HG03520 (cell line): ENCODE measurements around the gene SEC14L1.
"Not testable (repeated sequence)": the region's sequence is repeated elsewhere in the genome, so short reads cannot be mapped to it uniquely, and the experiment has no call there.

ENCODE experiments used
- ATAC-seq: cut with Tn5 transposase; IDR thresholded peaks from one replicate; pipeline ENCODE4 v1.9.1; 2021; ENCODE audit warnings: mild to moderate bottlenecking, moderate library complexity; ENCODE audit not compliant: unreplicated experiment

The SEC14L1 gene

GRCh38 chr17:77140878-77141767 lies at the start of gene SEC14L1:
SEC14L1 (plus strand) TSS chr17:77140969; CDS start chr17:77143597, 2,628 bp downstream.
- ATAC-seq: peak; percentile 37

GRCh38 chr17:77092025-77092424 lies 48.7 kb upstream of the SEC14L1 start:
- ATAC-seq: no peak

DNA sequence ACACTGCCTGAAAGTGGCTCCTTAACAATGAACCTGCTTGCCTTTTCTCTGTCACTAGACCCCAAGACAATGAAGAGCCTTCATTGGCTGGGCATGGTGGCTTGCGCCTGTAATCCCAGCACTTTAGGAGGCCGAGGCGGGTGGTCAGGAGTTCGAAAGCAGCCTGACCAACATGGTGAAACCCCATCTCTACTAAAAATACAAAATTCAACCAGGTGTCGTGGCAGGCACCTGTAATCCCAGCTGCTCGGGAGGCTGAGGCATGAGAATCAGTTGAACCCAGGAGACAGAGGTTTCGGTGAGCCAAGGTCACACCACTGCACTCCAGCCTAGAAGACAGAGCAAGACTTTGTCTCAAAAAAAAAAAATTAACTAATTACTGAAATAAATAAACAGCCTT lies 45.3 kb upstream of the SEC14L1 start:
- no peak for ATAC-seq

- ATAC-seq: no peak
These were observed 44.1 kb upstream of the SEC14L1 start for GRCh38 chr17:77096570-77097214.

DNA sequence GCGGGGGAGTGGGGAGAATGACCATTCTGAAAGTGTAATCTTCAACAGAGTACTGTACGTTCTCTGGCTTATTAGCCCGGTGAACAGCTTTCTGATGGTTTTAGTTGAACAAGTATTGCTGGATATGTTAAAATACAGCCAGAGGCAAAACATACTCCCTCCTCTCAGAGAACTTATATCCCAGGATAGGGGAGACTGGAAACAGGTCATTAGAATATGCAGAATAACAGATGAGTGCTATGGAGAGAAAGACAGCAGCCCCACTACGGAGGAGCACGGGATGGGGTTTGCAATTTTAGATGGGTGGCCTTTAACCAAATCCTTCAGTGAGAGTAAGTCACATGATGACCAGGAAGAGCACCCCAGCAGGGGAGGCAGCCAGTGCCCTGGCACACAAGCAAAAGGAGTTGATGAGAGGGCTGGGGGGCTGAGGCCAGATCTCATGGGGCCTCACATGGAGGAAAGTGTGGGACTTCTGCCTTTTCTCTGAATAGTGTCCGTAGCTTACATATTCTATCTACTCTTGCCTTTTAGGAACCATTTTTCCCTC lies 43.1 kb upstream of the SEC14L1 start:
- ATAC-seq: no peak

DNA sequence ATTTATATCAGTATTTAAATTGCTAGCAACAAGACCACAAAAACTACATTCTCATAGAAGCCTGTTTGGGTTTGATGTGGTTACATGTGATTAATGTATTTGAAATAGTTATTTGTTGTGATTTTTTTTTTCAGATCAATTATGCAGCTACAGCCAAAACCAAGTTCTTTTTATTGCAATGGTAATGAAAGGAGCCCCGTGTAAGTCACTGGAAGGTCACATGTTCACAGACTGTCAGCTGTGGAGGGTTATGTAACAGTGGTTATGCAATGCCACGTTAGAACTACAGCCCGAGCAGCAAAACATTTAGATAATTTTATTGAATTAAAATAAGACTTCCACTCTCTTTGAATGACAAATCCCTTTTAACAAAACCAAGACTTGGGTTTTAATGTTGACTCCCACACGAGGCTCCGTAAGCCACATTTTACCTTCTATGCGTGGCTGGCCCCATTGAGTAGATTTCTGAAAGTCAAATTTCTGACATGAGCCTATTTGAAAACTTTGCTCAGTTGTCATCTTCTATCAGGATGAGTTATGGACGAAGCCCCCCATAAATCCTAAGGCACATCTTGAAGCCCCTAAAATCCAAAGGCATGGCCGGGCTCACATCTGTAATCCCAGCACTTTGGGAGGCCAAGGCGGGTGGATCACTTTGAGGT lies 41.8 kb upstream of the SEC14L1 start:
- no peak for ATAC-seq

GRCh38 chr17:77099997-77100396 lies 40.8 kb upstream of the SEC14L1 start:
- no peak for ATAC-seq

DNA sequence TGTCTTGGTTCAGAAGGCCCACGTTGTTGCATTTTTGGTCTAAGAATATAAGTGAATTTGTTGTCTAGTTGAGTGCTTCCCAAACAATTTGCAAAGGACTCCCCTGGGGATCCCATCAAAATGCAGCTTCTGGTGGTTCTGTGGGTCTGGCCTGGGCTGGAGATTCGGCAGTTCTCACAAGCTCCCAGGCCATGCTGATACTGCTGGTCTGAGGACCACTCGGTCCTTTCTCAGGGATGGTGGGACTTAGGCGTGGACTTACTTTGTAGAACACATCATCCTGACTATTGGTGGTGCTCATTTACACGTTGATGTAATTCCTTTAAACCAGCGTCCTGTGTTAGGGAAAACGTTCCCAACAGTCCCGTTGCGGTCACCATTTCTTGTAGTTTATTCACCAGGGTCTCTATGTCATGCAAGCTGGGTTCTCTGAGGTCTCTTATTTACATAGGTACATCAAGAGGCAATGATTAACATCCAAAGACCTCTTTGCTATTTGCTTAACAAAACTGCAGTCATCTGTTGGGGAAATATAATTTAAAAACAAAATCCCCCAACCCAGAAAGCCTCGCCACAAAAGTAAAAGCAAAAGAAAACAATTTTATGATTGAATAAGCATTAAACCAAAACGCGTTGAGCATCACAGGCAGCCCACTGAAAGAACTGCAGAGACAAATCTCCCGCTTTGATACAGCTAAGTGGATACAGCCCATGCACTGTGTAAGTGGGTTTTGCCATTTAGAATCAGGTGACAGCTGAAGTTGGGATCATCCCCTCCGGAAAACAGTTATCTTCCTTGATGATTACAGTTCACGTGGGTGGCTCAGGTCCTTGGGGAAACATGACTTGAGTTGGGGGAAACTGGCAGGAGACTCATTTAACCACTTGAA lies 39.0 kb upstream of the SEC14L1 start:
- ATAC-seq: no peak

DNA sequence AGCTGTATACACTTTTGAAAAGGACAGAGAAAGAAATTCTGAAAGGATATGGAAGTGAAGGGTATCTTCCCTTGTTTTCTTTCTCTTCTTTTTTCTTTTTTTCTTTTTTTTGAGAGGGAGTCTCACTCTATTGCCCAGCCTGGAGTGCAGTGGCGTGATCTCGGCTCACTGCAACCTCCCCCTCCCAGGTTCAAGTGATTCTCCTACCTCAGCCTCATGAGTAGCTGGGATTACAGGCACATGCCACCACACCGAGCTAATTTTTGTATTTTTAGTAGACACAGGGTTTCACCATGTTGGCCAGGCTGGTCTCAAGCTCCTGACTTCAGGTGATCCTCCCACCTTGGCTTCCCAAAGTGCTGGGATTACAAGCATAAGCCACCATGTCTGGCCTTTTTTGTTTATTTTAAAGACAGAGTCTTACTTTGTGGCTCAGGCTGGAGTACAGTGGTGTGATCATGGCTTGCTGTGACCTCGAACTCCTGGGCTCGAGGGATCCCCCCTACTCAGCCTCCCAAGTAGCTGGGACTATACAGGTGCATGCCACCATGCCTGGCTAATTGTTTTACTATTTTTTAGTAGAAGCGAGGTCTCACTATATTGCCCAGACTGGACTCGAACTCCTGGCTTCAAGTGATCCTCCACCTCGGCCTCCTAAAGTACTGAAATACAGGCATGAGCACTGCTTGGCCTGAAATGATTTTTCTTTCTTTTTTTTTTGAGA lies 38.2 kb upstream of the SEC14L1 start:
- ATAC-seq: not testable (repeated sequence)

GRCh38 chr17:77105706-77106105 lies 35.1 kb upstream of the SEC14L1 start:
- ATAC-seq: no peak

GRCh38 chr17:77106874-77107358 lies 33.9 kb upstream of the SEC14L1 start:
- no peak for ATAC-seq

GRCh38 chr17:77107506-77108433 lies 33.0 kb upstream of the SEC14L1 start:
- peak; percentile 45 for ATAC-seq

GRCh38 chr17:77109159-77109759 lies 31.5 kb upstream of the SEC14L1 start:
- ATAC-seq: no peak

GRCh38 chr17:77109764-77110359 lies 30.9 kb upstream of the SEC14L1 start:
- ATAC-seq: no peak

GRCh38 chr17:77111165-77111933 lies 29.4 kb upstream of the SEC14L1 start:
- not testable (repeated sequence) for ATAC-seq

DNA sequence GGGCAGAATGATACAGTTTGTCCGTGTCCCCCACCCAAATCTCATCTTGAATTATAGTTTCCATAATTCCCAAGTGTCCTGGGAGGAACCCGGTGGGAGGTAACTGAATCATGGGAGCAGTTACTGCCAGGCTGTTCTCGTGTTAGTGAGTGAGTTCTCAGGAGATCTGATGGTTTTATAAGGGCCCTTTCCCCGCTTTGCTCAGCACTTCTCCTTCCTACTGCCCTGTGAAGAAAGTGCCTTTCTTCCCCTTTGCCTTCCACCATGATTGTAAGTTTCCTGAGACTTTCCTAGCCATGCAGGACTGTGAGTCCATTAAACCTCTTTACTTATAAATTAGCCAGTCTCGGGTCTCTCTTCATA lies 28.9 kb upstream of the SEC14L1 start:
- no peak for ATAC-seq

GRCh38 chr17:77115510-77115909 lies 25.3 kb upstream of the SEC14L1 start:
- ATAC-seq: no peak
